A673 (cell line): ENCODE data around the gene EPN2.

Experiments
- EZH2 ChIP-seq: fragments of 200-600 bp; sonication (generic); IDR thresholded peaks from 2 replicates; pipeline ENCODE4 v1.6.1; 2017; ENCODE audit warnings: borderline replicate concordance, low read depth, mild to moderate bottlenecking, mixed read lengths, antibody characterized with exemption, low read length; ENCODE audit not compliant: poor library complexity, severe bottlenecking
- TF ChIP-seq, protein P1 (sequence below): fragments of 300-800, 200-600 bp; sonication (generic); conservative IDR thresholded peaks from 2 replicates; pipeline ENCODE4 v1.5.1; 2017; ENCODE audit warnings: low read depth, mild to moderate bottlenecking, antibody characterized with exemption, low read length, moderate library complexity, mixed read lengths

DNA sequence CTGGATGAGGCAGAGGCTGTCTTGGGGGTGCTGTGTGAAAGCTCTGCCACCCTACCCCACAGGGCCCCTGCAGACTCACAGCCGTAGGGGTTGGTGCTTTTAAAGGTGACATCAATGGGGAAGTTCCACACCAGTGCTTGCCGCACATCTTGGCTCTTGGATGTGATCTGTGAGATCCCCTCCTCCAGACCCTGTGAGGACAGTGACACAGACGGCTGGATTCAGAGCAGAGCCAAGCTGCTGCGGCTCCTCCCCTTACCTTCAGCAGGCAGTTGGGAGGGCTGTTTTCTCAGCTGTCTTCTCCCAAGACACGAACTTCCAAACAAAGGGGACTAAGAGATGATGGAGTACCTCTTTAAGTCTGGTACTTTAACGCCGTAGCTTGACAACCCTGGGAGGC is 120.6 kb downstream of the EPN2 start:
- TF ChIP-seq, protein P1, sequence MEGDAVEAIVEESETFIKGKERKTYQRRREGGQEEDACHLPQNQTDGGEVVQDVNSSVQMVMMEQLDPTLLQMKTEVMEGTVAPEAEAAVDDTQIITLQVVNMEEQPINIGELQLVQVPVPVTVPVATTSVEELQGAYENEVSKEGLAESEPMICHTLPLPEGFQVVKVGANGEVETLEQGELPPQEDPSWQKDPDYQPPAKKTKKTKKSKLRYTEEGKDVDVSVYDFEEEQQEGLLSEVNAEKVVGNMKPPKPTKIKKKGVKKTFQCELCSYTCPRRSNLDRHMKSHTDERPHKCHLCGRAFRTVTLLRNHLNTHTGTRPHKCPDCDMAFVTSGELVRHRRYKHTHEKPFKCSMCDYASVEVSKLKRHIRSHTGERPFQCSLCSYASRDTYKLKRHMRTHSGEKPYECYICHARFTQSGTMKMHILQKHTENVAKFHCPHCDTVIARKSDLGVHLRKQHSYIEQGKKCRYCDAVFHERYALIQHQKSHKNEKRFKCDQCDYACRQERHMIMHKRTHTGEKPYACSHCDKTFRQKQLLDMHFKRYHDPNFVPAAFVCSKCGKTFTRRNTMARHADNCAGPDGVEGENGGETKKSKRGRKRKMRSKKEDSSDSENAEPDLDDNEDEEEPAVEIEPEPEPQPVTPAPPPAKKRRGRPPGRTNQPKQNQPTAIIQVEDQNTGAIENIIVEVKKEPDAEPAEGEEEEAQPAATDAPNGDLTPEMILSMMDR, result no peak
- TF ChIP-seq EZH2, result no peak
